ACC112 (cell line): ENCODE measurements around the gene DENND1A.

Experiments
- H2AFZ ChIP-seq: fragments of 200-600 bp; sonication (generic); one replicate; pipeline ENCODE4 v1.6.0; 2017; ENCODE audit warnings: antibody characterized with exemption, low read length; ENCODE audit not compliant: unreplicated experiment
- H3K27ac ChIP-seq: fragments of 200-600 bp; sonication (generic); 2 replicates; pipeline ENCODE4 v1.5.1; 2014; ENCODE audit warnings: low read depth, mild to moderate bottlenecking, antibody characterized with exemption, low read length, moderate library complexity
- H3K27me3 ChIP-seq: fragments of 200-600 bp; sonication (generic); 2 replicates; pipeline ENCODE4 v1.6.1; 2014; ENCODE audit warnings: mild to moderate bottlenecking, antibody characterized with exemption, low read length, moderate library complexity, mixed read lengths; ENCODE audit not compliant: insufficient read depth
- H3K36me3 ChIP-seq: fragments of 200-600 bp; sonication (generic); 2 replicates; pipeline ENCODE4 v1.6.1; 2016; ENCODE audit warnings: mild to moderate bottlenecking, antibody characterized with exemption, low read length, moderate library complexity, mixed read lengths; ENCODE audit not compliant: insufficient read depth
- H3K4me1 ChIP-seq: fragments of 200-600 bp; sonication (generic); one replicate; pipeline ENCODE4 v1.6.1; 2016; ENCODE audit warnings: low read length, mixed read lengths; ENCODE audit not compliant: insufficient read depth, unreplicated experiment, control insufficient read depth
- H3K4me3 ChIP-seq: fragments of 200-600 bp; sonication (generic); 2 replicates; pipeline ENCODE4 v1.5.1; 2014; ENCODE audit warnings: mild to moderate bottlenecking, low read depth, low read length
- H3K79me2 ChIP-seq: fragments of 200-600 bp; sonication (generic); one replicate; pipeline ENCODE4 v1.6.0; 2016; ENCODE audit warnings: low read length; ENCODE audit not compliant: control insufficient read depth, unreplicated experiment, insufficient read depth

DENND1A gene

DNA sequence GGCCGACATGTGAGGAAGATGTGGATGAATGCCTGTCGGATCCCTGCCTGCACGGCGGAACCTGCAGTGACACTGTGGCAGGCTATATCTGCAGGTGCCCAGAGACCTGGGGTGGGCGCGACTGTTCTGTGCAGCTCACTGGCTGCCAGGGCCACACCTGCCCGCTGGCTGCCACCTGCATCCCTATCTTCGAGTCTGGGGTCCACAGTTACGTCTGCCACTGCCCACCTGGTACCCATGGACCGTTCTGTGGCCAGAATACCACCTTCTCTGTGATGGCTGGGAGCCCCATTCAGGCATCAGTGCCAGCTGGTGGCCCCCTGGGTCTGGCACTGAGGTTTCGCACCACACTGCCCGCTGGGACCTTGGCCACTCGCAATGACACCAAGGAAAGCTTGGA lies 559.8 kb downstream of the DENND1A start:
- H2AFZ ChIP-seq, result no peak overlapping the region
- H3K79me2 ChIP-seq, result no peaks in the 10 kb centered on the region
- no peaks in the 10 kb centered on the region for H3K36me3 ChIP-seq
- H3K4me1 ChIP-seq, result no peaks in the 10 kb centered on the region
- no peak overlapping the region for H3K4me3 ChIP-seq
- no peak overlapping the region for H3K27ac ChIP-seq
- H3K27me3 ChIP-seq, result peaks cover 28% of the 10 kb centered on the region

GRCh38 chr9:123369296-123369695 lies 560.6 kb downstream of the DENND1A start:
- Histone ChIP-seq H3K27me3 (peaks cover 22% of the 10 kb centered on the region), H3K4me1 (peaks cover 6% of the 10 kb centered on the region), H3K4me3 (no peak overlapping the region), H3K27ac (no peak overlapping the region), H3K36me3 (no peaks in the 10 kb centered on the region), H3K79me2 (no peaks in the 10 kb centered on the region), H2AFZ (no peak overlapping the region)

DNA sequence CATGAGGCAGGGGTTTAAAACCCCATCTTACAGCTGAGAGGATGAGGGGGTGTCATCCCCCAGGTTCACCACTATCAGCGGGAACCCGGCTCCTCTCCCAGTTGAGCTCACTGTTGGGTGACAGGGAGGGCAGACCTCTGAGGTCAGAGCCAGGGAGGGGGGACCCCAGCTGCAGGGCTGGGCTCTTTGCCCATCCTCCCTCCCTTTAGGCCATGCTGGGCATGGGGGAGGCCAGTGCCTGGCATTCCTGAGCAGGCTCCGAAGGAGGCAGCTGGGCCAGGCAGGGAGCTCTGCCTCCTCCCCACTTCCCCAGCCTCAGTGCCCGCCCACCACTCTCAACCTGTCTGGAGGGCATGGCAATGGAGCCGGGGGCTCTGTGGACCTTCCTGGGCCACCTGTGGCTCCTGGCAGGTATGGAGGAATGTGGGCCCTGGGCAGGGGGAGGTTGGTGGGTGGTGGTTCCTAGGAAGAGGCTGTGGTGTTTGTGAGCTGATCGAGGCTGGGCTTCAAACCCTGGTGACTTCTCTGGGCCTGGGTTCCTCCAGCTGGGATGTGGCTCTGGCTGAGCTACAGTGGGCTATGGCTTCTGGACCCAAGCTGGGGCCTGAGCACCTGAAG lies 561.3 kb downstream of the DENND1A start:
- peaks cover 12% of the 10 kb centered on the region for H3K4me1 ChIP-seq
- H3K4me3 ChIP-seq, result no peak overlapping the region
- no peak overlapping the region for H2AFZ ChIP-seq
- H3K27ac ChIP-seq, result no peak overlapping the region
- no peaks in the 10 kb centered on the region for H3K36me3 ChIP-seq
- H3K79me2 ChIP-seq, result no peaks in the 10 kb centered on the region
- peaks cover 15% of the 10 kb centered on the region for H3K27me3 ChIP-seq

DNA sequence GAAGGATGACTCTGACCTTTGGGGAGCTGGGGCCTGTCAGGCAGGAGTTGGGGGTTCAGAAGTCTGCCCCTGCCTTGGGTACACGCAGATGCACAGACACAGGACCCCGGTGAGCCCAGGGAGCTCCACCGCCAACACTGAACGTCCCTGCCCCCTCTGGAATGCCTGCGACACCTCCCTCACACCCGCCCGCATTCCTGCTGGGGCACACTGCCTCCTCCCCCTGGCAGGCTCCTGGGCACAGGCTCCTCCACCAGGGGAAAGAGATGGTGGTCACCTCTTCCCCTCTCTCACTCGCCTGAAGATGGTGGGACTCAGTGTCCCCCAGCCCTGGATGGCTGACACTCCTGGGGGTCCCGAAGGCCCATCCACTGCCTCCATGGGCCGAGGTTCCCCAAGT lies 561.9 kb downstream of the DENND1A start:
- Histone ChIP-seq H3K27ac (no peak overlapping the region), H3K27me3 (peaks cover 14% of the 10 kb centered on the region), H2AFZ (no peak overlapping the region), H3K4me1 (peaks cover 12% of the 10 kb centered on the region), H3K79me2 (no peaks in the 10 kb centered on the region), H3K4me3 (no peak overlapping the region), H3K36me3 (no peaks in the 10 kb centered on the region)

- Histone ChIP-seq H3K27ac (no peak overlapping the region), H3K27me3 (no peaks in the 10 kb centered on the region; the same call in none of the 2 replicates), H3K4me3 (no peak overlapping the region), H2AFZ (no peak overlapping the region), H3K4me1 (peaks cover 12% of the 10 kb centered on the region), H3K36me3 (no peaks in the 10 kb centered on the region), H3K79me2 (no peaks in the 10 kb centered on the region)
Observed at GRCh38 chr9:123365881-123366528, 563.9 kb downstream of the DENND1A start.

- no peak overlapping the region for H3K4me3 ChIP-seq
Observed at GRCh38 chr9:123365287-123365880, 564.5 kb downstream of the DENND1A start.

DNA sequence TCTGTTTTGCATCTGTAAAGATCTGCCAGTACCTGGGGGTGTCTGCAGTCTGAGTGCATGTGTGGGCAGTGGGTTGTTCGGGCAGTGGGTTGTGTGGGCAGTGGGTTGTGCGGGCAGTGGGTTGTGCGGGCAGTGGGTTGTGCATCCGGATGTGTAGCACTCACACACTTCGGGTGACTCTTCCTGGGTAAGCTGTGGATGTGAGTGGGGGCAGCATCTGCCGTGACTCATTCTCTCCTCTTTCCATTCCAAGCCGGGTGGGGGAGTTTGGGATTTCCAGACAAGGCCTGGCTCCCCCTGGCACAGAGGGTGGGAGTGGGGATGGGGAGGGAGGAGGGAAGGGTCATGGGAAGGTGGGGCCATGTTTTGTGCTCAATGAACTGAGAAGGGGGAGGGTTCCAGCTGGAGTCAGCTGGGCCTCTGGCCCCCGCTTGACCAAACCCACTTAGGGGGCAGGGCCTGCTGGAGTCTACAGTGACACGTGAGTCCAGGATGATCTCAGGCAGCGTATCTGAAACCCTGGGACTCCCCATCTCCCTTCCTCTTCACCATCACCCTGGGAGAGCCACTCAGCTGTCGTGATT lies 565.6 kb downstream of the DENND1A start:
- H2AFZ ChIP-seq, result peak overlapping the region; percentile 42
- H3K79me2 ChIP-seq, result no peaks in the 10 kb centered on the region
- no peaks in the 10 kb centered on the region; the same call in 1 of the 2 replicates for H3K27me3 ChIP-seq
- H3K4me1 ChIP-seq, result peaks cover 12% of the 10 kb centered on the region
- no peaks in the 10 kb centered on the region for H3K36me3 ChIP-seq
- H3K4me3 ChIP-seq, result no peak overlapping the region
- H3K27ac ChIP-seq, result no peak overlapping the region

More at GRCh38 chr9:123365287-123365880, 564.5 kb downstream of the DENND1A start:
- Histone ChIP-seq H3K36me3 (no peaks in the 10 kb centered on the region), H3K27ac (no peak overlapping the region), H3K4me1 (peaks cover 12% of the 10 kb centered on the region), H3K27me3 (no peaks in the 10 kb centered on the region; the same call in 1 of the 2 replicates), H2AFZ (no peak overlapping the region), H3K79me2 (no peaks in the 10 kb centered on the region)

- no peaks in the 10 kb centered on the region for H3K27me3 ChIP-seq
- H2AFZ ChIP-seq, result no peak overlapping the region
- no peaks in the 10 kb centered on the region for H3K79me2 ChIP-seq
- H3K36me3 ChIP-seq, result no peaks in the 10 kb centered on the region
- H3K27ac ChIP-seq, result no peak overlapping the region
- H3K4me3 ChIP-seq, result no peak overlapping the region
- H3K4me1 ChIP-seq, result peaks cover 12% of the 10 kb centered on the region
Observed at GRCh38 chr9:123362856-123363255, 567.1 kb downstream of the DENND1A start.

DNA sequence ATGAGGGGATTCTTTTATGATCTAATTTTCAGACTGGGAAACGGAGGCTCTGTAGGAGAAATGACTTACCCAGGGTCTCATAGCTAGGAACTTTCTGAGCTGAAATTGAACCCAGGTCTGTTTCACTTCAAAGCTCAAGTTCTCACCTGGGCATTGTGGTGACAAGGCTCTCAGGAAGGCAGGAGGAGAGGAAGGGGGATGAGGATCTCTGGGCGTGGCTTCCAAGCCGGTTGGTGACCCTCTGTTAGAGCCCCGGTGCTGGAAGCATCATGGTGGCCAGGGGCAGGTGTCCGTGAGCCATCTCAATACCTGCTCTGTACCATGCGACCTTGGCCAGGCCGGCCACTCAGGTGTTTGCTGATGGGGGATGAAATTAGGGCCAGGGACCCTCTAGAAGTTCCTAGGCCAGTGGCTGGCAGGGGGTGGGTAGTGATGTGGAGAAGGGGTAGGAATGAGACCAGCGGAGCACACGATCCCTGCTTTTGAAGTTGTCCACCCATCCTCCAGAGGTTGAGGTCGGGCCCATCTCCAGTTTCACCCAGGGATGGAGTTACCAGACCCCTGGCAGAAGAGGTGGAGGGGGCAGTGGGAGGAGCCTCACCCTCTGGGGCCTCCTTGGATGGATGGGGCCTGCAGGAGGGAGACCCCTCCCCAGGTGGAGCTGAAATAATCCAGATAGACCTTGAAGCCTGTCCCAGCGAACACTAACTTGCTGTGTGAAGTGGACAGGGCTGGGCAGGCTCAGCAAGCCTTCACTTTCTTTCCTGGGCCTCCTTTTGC lies 568.0 kb downstream of the DENND1A start:
- Histone ChIP-seq H3K27me3 (no peaks in the 10 kb centered on the region), H3K27ac (no peak overlapping the region), H3K4me3 (no peak overlapping the region), H2AFZ (no peak overlapping the region), H3K79me2 (no peaks in the 10 kb centered on the region), H3K36me3 (no peaks in the 10 kb centered on the region), H3K4me1 (peaks cover 12% of the 10 kb centered on the region)

- Histone ChIP-seq H3K4me1 (peaks cover 12% of the 10 kb centered on the region), H3K79me2 (no peaks in the 10 kb centered on the region), H3K27ac (no peak overlapping the region), H3K36me3 (no peaks in the 10 kb centered on the region), H3K4me3 (no peak overlapping the region), H2AFZ (no peak overlapping the region), H3K27me3 (no peaks in the 10 kb centered on the region)
Observed at GRCh38 chr9:123361086-123361730, 568.7 kb downstream of the DENND1A start.
